Nucleus accumbens (tissue), 56 donors: Measurements from ENCODE around the gene CYP4Z1.
A peak's percentile ranks its signal among the peaks of the same experiment; 100 is the strongest.
"Not testable (repeated sequence)": the region's sequence is repeated elsewhere in the genome, so short reads cannot be mapped to it uniquely, and the experiment has no call there.

Source experiments
- DNase-seq, 56 donors: peaks; one replicate each; lab custom pipeline; 2025; lab: John Stamatoyannopoulos, UW

Gene CYP4Z1

GRCh38 chr1:47067097-47067594 lies at the start of gene CYP4Z1:
Gene CYP4Z1, plus strand, starts transcription at chr1:47067231. Its CDS starts 260 bp downstream, at chr1:47067491.
- no peak for DNase-seq

GRCh38 chr1:47021070-47021469 lies 46.0 kb upstream of the CYP4Z1 start:
- DNase-seq, result no peak

- peak in 31 of 56 donors; percentile 1 to 68 (median 17) for DNase-seq
Observed at GRCh38 chr1:47023268-47024140, 43.5 kb upstream of the CYP4Z1 start, which contains the start of gene CYP4X1. Gene CYP4X1, plus strand, starts transcription at chr1:47023669. Its CDS starts 149 bp downstream, at chr1:47023818.

- DNase-seq, result peak in 5 of 56 donors; percentile 0 to 11 (median 3)
Observed at GRCh38 chr1:47024141-47024801, 42.8 kb upstream of the CYP4Z1 start.

- DNase-seq, result no peak
Observed at GRCh38 chr1:47030170-47030805, 36.7 kb upstream of the CYP4Z1 start.

GRCh38 chr1:47031059-47031458 lies 36.0 kb upstream of the CYP4Z1 start:
- DNase-seq, result no peak

GRCh38 chr1:47031585-47031984 lies 35.4 kb upstream of the CYP4Z1 start:
- no peak for DNase-seq

- no peak for DNase-seq
Observed at GRCh38 chr1:47036764-47037163, 30.3 kb upstream of the CYP4Z1 start.

GRCh38 chr1:47059376-47059775 lies 7.7 kb upstream of the CYP4Z1 start:
- DNase-seq, result no peak

GRCh38 chr1:47069080-47069479 lies 2.0 kb downstream of the CYP4Z1 start:
- not testable (repeated sequence) for DNase-seq

GRCh38 chr1:47069509-47069908 lies 2.5 kb downstream of the CYP4Z1 start:
- DNase-seq, result not testable (repeated sequence)

- peak in 4 of 56 donors; percentile 1 to 46 (median 2) for DNase-seq
Observed at GRCh38 chr1:47089356-47089755, 22.3 kb downstream of the CYP4Z1 start.

- DNase-seq, result not testable (repeated sequence)
Observed at GRCh38 chr1:47091476-47091875, 24.4 kb downstream of the CYP4Z1 start.

- DNase-seq, result no peak
Observed at GRCh38 chr1:47104816-47105215, 37.8 kb downstream of the CYP4Z1 start.

- DNase-seq, result no peak
Observed at GRCh38 chr1:47106792-47107191, 39.8 kb downstream of the CYP4Z1 start.

GRCh38 chr1:47107851-47108574 lies 41.0 kb downstream of the CYP4Z1 start:
- not testable (repeated sequence) for DNase-seq

- DNase-seq, result not testable (repeated sequence)
Observed at GRCh38 chr1:47109482-47109881, 42.5 kb downstream of the CYP4Z1 start.

GRCh38 chr1:47113178-47113577 lies 46.1 kb downstream of the CYP4Z1 start:
- no peak for DNase-seq

- DNase-seq, result not testable (repeated sequence)
Observed at GRCh38 chr1:47121039-47121438, 54.0 kb downstream of the CYP4Z1 start.

GRCh38 chr1:47124834-47125233 lies 57.8 kb downstream of the CYP4Z1 start:
- DNase-seq, result not testable (repeated sequence)
